ENCODE measurements around the gene COPS7A.

COPS7A gene

DNA sequence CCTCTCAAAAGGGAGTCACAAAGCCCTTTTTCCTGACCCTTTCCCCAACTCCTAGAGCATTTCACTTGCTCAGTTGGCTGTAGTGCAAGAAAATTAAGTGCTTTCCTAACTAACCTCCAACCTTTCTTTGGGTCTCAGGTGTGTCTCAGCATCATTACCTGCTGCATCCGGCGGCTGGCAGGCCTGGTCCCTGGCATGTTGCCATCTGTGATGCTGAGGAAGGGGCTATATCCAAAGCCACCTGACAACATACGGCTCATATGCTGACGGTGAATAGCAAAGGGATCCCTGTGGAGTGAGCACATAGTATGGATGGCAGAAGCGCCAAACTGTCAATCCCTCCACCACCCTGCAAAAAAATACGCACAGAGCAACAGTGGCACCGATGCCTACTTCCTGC is 27.9 kb downstream of the COPS7A start:
- DNase-seq (ENCODE audit: low spot score), result no peak

DNA sequence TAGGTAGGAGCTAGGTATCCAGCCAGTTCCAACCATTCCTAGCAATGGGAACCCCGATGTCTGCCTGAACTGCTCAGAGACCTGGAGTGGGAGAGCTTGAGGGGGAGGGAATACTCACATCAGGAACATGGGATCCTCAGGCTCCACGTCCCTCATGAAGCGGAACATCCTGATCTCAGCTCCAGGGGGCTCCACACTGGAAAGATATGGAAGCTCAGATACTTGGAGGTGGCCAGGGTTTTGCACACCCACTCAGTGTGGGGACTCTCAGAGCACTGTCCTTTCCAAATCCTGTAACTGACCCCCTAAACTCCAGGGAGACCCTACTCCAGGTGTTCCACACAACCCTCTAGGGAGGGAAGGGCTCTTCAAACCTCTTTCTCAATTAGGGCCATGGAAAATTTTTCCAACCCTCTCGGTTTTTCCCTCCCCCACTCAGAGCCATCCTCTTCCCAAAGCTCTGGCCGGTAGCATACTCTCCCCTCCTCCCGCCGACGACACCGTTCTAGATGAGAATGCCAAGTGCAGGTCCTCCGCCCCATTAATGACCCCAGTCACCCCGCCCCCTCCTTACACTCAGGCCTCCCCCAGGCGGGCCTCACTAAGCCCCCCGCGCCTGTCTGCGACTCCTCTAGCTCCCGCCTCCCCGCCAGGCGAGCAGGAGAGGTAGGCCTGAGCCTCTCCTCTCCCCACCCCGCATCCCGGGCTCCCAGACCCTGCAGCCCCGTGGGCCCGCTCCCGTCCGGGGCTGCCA is 28.5 kb downstream of the COPS7A start:
- no peak for DNase-seq (ENCODE audit: low spot score)

- DNase-seq (ENCODE audit: low spot score), result peak; percentile 98
Measured at GRCh38 chr12:6752921-6753771, 29.3 kb downstream of the COPS7A start, which contains the start of gene MLF2. Gene MLF2, minus strand, starts transcription at chr12:6753141. Its CDS starts 807 bp downstream, at chr12:6752334.

- DNase-seq (ENCODE audit: low spot score), result no peak
Measured at GRCh38 chr12:6753772-6754356, 30.0 kb downstream of the COPS7A start.

GRCh38 chr12:6754411-6754810 is 30.6 kb downstream of the COPS7A start:
- no peak for DNase-seq (ENCODE audit: low spot score)

GRCh38 chr12:6757028-6757690 is 33.3 kb downstream of the COPS7A start:
- no peak for DNase-seq (ENCODE audit: low spot score)

DNA sequence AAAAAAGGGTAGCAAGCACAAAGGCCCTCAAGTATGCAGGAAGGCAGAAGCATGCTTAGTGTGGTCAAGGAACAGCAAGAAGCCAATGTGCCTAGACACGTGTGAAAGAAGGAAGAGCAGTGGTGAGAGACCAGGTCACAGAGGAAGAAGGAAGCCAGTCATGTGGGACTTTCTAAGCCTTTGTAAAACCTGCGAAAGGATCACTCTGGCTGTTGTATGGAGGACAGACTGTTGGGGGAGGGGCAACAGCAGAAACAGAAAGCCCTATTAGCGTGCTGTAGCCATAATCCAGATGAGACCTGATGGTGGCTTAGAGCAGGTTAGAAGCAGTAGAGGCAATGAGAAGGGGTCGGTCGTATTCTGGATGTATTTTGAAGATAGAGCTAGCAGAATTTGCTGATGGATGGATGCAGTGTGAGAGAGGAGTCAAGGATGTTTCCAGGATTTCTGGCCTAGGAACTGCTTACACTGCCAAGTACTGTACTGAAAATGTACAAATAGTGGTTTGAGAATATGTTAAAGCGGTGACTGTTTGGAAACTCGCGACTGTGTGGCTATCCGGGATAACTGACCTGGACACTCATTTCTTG is 34.8 kb downstream of the COPS7A start:
- DNase-seq (ENCODE audit: low spot score), result no peak

GRCh38 chr12:6759741-6760140 is 35.9 kb downstream of the COPS7A start:
- DNase-seq (ENCODE audit: low spot score), result no peak

GRCh38 chr12:6763380-6763779 is 39.5 kb downstream of the COPS7A start:
- DNase-seq (ENCODE audit: low spot score), result no peak

DNA sequence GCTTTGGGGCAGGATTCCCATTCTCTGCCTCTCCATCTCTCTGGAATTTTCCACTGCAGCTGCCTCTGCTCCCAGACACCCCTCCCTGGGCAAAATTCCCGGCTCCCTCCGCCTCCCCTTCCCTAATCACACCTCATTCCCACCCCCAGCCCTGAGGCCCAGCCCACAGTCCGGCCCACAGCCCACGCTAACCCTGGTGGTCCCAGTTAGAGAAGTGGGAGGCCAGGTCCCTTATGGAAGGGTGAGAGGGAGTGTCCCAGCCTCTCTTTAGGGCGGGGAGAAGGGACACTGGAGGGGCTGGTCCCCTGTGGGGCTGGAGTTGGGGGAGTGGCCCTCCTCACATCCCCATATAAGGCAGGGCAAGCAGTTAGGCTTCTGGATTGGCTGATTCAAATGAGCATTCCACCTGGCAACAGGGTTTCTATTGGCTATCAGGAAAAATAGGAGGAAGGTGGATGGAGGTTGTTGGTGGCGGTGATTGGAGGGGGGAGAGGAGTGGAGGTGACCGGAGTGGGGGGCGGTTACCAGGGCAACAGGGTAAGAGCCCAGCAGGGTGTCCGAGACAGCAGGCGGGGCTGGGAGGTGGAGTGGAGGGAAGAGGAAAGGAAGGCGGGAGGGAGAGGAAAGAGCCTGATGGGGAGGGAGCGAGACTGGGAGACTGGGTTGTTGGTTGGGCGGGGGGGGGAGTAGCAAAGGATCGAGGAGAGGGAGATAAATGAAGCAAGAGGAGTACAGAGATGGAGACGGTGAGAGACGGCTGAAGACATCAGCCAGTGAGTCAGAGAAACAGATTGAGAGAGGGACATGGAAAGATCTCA is 40.4 kb downstream of the COPS7A start:
- peak; percentile 93 for DNase-seq (ENCODE audit: low spot score)

DNA sequence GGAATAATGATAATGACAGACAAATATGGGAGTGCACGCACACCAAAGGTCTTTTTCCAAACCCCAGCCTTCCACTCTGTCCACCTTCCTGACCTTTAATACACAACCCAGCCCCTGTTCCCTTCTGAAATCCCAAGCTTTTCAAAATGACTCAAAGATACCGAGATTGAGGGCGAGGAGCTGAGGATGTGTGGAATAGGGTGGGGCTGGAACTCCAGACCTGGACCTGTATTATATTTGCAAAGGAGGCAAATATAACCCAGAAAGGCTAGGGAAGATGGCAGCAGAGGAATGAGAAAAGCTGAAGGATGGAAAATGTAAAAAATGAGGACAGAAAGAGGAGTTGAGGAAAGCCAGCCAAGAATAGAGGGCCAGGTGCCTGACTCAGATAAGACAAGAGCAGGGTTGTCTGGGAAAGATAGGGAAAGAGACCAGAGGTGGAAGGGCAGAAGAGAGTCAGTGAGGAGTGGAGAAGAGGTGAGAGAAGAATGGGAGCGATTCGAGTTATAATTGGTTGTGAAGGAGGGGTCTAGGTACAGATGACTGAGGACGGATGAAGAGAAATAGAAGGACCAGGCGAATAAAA is 41.3 kb downstream of the COPS7A start:
- DNase-seq (ENCODE audit: low spot score), result no peak

- DNase-seq (ENCODE audit: low spot score), result no peak
Measured at GRCh38 chr12:6765634-6766581, 42.1 kb downstream of the COPS7A start, which contains the start of gene PTMS. Gene PTMS, plus strand, starts transcription at chr12:6766363. Its CDS starts 343 bp downstream, at chr12:6766706.

- no peak for DNase-seq (ENCODE audit: low spot score)
Measured at GRCh38 chr12:6766651-6767349, 43.0 kb downstream of the COPS7A start.

DNA sequence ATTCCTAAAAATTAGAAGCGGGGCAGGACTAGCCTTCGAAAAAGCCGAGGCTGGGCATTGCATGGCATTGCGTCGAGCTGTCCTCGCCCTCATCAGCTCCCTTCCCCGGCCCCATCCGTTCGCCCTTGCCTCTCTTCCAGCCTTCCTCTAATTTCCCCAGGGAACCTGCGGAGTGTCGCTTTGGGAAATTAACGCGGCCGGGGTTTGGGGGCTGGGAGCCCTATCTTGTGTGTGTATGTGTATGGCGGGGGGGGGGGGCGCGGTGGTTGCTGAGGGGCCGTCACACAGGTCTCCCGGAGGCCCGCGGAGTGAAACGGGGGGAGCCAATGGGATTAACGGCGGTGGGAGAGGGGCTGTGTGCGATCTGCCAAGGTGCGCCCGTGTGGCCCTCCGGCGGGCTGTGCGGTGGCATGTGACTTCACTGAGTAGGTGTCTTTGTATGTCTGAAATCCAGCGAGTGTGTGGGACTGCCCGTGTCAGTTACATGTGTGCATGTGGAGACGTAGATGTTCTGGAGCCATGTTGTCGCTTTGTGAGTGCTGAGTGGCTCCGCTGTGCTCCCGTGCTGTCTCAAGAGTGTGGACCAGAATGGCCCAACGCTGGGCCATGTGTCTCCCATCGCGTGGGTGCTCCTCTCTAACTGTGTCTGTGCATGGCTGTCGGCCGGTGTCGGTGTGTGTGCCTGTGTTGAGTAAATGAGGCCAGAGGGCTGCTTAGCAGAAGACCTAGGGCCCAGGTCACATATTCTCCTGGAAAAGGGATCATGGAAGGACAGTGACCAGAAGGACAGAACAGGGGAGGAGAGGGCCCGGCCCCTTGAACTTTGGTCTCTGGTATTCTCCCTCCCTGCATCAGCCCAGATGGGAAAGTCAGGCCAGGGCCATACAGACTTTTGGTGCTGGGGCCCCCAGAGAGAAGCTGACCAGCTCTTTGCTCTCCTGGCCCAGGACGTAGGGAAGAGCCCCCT is 43.8 kb downstream of the COPS7A start:
- DNase-seq (ENCODE audit: low spot score), result no peak

DNA sequence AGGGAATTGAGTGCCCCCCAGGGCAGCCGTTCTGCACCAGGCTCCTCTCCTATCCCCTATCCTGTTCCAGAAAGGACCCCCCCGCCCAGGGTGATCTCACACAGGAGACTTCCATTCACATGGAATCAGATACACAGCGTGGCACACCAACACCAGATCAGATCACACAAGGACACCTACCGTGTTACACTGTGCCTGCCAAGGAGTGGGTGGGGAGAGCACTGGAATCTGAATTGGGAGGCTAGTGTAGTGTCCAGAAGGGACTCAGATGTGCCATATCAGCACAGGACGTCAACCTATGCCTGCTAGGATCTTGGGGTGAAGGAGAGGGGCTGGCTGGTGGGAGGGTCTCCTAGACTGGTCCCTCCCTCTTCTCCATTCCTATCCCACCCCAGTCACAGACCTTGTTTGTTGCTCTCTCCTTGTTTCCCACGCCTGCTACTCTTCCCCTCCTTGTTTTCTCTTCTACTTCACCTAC is 44.6 kb downstream of the COPS7A start:
- DNase-seq (ENCODE audit: low spot score), result no peak

DNA sequence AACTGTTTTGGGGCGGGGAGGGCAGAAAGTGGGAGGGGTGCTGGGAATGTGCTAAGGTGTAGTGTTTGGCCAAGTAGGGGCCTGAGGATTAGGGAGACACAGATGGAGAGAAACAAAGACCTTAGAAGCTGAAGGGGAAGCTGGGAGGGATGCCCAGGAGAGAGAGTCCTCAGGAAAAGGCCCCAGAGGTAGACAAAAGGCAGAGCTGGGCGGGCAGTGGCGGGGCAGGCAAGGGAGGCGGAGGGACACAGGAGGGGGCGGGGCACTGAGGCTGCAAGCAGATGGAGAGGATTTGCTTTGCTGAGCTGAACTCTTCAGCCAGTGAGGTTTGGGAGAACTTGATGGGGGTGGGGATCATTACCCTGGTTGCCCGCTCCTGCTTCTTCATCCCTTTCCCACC is 45.1 kb downstream of the COPS7A start:
- DNase-seq (ENCODE audit: low spot score), result no peak

- DNase-seq (ENCODE audit: low spot score), result no peak
Measured at GRCh38 chr12:6769666-6770065, 45.8 kb downstream of the COPS7A start.

Data from globus pallidus (tissue), 1 donor.